PC-3 (cell line): Measurements from ENCODE around the gene GJB5.

Source experiments
- CTCF ChIP-seq: fragments of 300-600 bp; sonication (generic); conservative IDR thresholded peaks from 2 replicates; pipeline ENCODE4 v1.5.1; 2017; ENCODE audit warnings: antibody characterized with exemption, low read depth, mild to moderate bottlenecking, low read length
- EZH2 ChIP-seq: fragments of 300-600 bp; sonication (generic); IDR thresholded peaks from one replicate; pipeline ENCODE4 v1.6.1; 2017; ENCODE audit warnings: antibody characterized with exemption, mild to moderate bottlenecking, low read length; ENCODE audit not compliant: unreplicated experiment
- EZH2phosphoT487 ChIP-seq: fragments of 300-600 bp; sonication (generic); IDR thresholded peaks from 2 replicates; pipeline ENCODE4 v1.6.1; 2018; ENCODE audit warnings: mild to moderate bottlenecking, antibody characterized with exemption, low read length, borderline replicate concordance

DNA sequence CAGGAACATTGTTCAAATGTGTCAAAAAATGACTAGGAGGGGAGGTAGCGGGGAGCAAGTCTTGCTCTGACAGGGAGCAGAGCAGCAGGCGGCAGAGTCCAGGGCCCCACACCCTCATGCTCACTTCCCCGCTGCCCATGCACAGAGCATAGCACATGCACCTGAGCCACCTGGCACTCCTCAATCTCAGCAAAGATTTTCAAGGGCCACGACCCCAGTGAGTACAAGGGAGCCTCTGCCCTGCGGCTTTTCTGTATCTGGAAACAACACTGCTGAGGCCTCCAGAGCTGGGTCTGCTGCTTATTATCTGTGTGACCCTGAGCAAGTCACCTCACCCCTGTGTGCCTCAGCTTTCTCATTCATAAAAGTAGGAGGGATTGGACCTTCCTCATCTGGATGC, 25.1 kb downstream of the GJB5 start:
- no peak for TF ChIP-seq CTCF
- no peak for TF ChIP-seq EZH2
- no peak for TF ChIP-seq EZH2phosphoT487
